VCaP (cell line): ENCODE results near the gene CSNK1E.
A peak's percentile ranks its signal among the peaks of the same experiment; 100 is the strongest.

Experiments used
- H3K27ac ChIP-seq: fragments of 450-650 bp; 2 replicates; pipeline ENCODE4 v1.5.1; 2017
- TF ChIP-seq, protein P1 (sequence below): fragments of 450-650 bp; conservative IDR thresholded peaks from 2 replicates; pipeline ENCODE4 v1.5.1; 2017; ENCODE audit warnings: mild to moderate bottlenecking, moderate library complexity

The CSNK1E gene

DNA sequence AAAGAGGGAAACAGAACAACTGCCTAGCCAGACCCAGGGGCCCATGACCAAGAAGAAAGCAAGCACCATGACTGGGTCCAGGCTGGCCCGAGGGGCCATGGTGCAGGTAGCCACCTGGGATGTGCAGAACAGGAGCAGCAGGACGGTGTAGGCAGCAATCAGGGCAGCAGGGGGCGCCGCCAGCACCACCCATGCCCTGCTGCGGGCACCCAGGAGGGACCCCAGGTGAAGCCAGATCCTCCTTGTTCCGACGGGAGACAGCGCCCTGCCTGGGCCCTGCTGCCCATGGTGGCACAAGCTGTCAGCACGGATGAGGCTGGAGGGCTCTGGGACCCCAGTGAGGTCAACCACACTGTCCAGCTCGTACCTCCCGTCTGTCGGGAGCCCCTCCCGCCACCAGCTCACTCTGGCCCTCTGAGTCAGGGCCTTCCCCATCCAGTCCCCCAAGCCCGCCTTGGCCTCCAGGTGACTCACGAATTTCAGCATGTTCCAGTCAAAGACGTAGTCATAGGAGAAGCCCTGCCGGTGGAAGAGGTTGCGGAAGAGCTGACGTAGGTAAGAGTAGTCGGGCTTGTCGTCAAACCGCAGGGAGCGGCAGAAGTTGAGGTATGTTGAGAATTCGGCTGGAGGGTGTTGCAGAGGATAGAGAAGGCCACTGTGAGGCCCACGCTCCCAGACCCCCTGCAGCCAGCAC, 18.8 kb downstream of the CSNK1E start:
- H3K27ac ChIP-seq: no peak overlapping the region

DNA sequence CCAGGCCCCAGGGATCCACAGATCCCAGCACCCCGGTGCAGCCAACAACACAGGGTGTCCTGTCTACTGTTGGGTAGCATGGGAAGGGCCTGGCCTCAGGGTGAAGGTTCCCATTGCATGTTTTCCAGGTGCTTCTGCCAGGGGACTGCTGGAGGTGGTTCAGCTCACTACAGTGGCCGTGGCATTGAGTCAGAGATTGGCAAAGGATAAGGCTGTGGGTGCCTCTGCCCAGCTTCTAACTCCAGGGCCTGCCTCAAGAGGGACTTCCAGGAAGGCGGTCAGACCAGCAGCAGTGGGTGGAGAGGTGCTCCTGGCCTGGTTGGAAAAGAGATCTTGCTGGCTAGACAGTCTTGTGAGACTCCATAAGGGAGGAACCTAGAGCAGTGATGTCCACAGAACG, 20.9 kb downstream of the CSNK1E start:
- TF ChIP-seq, protein P1, sequence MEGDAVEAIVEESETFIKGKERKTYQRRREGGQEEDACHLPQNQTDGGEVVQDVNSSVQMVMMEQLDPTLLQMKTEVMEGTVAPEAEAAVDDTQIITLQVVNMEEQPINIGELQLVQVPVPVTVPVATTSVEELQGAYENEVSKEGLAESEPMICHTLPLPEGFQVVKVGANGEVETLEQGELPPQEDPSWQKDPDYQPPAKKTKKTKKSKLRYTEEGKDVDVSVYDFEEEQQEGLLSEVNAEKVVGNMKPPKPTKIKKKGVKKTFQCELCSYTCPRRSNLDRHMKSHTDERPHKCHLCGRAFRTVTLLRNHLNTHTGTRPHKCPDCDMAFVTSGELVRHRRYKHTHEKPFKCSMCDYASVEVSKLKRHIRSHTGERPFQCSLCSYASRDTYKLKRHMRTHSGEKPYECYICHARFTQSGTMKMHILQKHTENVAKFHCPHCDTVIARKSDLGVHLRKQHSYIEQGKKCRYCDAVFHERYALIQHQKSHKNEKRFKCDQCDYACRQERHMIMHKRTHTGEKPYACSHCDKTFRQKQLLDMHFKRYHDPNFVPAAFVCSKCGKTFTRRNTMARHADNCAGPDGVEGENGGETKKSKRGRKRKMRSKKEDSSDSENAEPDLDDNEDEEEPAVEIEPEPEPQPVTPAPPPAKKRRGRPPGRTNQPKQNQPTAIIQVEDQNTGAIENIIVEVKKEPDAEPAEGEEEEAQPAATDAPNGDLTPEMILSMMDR: no peak
- H3K27ac ChIP-seq: no peak overlapping the region

More for the DNA sequence above, 18.8 kb downstream of the CSNK1E start:
- TF ChIP-seq, protein P1: peak; percentile 51

DNA sequence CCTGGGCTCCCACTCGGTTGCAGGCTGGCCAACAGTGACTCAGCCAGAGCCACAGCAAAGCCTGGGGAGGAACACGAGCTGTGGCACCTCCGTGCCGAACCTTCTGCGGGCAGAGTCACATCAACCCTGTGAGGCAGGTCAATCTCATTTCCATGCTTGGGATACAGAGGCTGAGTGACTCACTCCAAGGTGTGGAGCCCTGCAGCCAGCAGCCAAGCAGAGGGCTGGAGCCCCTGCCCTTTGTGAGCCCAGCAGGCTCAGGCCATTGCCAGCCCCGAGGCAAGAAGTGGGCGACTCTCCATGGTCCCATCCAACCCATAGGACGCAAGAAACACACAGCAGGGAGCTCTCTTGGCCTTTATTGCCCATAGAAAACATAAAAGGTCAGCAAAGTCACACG, 21.4 kb downstream of the CSNK1E start:
- TF ChIP-seq, protein P1: no peak
- H3K27ac ChIP-seq: no peak overlapping the region

DNA sequence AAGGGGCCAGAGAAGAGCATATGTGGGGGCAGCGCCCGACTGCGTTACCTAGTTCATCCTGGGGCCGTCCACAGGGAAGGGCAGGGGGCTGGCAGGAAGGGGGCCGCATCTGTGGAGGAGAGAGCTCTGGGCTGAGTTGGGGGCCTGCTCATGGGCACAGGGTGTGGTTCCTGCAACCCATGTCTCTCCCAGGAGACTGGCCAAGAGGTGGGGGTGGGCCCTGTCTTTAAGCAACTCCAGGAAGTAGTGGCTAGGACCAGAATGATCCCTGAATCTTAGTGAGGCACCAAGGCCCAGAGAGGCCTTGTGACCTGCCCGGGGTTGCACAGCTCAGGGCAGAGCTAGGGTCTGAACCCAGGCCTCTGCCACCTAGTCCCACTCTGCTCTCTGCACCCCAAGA, 21.9 kb downstream of the CSNK1E start:
- TF ChIP-seq, protein P1: no peak
- H3K27ac ChIP-seq: no peak overlapping the region

DNA sequence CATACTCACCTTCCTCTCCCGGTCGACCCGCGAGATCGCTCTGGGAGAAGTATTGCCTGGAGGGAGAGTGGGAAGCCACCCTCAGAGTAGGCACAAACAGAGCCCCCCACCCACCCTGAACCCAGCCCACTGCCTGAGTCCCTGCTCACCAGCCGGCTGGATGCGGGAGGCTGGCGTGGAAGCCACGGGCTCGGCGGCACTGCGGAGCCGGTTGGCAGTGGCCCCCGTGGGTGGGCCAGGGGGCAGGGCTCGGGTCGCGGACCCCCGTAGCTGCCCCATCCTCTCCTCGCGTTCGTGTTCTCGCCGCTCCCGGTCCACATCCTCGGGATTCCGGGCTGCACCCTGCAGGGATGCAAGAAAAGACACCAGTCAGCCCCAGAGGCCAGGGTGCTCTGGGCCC, 23.0 kb downstream of the CSNK1E start:
- TF ChIP-seq, protein P1: no peak
- no peak overlapping the region for H3K27ac ChIP-seq

DNA sequence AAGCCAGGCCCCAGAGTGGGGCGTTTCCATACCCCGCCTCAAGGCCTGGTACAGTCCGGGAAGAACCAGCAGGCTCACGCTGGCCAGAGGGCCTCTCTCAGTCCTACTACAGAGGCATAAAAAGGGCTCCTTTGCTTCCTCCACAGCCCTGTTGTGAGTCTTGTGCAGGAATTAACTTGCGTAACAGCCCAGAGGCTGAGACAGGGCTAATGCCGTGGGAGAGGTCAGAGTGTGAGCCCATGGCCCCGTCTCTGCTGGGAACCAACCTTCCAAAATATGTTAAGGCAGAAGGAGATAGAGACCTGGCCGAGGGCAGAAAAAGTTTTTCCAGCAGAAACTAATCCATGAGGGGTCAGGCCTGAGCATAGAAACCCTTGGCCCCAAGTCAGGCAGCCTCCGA, 24.5 kb downstream of the CSNK1E start:
- TF ChIP-seq, protein P1: no peak
- H3K27ac ChIP-seq: no peak overlapping the region

DNA sequence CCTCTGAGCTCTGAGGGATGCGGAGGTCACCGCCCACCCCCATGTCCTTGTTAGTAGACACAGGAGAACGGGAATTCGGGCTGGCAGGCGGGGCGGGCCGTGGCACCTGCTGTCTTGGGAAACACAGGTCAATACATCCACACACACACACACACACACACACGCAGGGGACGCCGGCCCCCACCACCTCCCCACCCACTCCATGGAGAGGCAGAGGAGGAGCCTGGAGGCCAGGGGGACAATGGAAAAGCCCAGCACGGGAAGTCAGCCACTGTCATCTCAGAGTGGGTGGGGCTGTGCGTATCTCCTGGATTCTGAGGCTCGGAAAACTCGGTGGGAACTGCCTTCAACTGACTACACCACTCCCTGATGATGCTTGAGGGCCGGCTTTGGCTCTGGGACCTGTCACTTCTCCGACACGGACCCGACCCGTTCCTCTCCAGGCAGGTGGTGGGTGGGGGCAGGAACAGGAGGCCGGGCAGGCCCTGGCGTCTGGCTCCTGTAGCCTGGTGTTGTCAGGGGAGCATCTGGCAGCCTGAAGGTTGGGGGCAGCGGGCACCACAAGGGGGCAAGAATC, 25.9 kb downstream of the CSNK1E start:
- H3K27ac ChIP-seq: no peak overlapping the region
- TF ChIP-seq, protein P1: no peak
